Stimulated activated CD8-positive, alpha-beta memory T cell treated with anti-CD3 and anti-CD28 coated beads, Interleukin-4, amount 100 ng/mL, for 24 hours (primary cell): ENCODE measurements around the gene RAB3GAP2.
"Not testable (repeated sequence)": the region's sequence is repeated elsewhere in the genome, so short reads cannot be mapped to it uniquely, and the experiment has no call there.

Source experiments
- DNase-seq: peaks from one replicate; pipeline ENCODE4 v3.0.0-alpha.2; 2020; ENCODE audit warnings: low read depth

RAB3GAP2 gene

DNA sequence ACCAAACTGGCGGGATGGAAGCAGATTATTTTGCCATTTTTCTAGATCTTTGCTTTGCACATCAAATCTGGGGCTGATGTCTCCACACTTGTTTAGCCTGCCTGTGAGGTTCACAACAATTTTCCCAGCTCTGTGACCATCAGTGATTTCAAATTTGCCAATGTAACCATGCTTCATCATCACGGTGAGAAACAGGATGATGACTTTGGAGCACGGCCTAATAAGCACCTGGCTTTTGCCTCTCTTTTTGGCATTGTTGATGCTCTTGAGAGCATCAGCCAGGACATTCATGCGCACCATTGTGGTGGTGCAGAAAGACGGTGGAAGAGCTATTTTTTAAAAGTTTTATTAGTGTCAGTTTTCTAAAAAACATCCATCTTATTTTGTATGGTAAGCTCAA is 128.2 kb downstream of the RAB3GAP2 start:
- no peak for DNase-seq

DNA sequence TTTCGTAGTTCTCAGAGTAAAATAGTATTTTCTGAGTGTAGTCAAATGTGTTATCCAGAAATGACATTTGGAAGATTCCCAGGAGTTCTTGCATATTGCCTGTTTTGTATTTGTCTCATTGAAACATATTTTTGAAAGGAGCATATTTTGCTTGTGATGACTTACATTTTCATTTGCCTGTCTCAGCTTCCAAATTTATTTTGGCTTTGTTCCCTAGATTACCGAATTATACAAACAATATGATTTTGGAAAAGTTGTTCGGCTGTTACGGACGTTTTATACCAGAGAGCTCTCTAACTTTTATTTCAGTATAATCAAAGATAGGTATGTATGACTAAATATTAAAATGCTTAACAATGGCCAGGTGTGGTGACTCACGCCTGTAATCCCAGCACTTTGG is 132.3 kb downstream of the RAB3GAP2 start:
- no peak for DNase-seq

DNA sequence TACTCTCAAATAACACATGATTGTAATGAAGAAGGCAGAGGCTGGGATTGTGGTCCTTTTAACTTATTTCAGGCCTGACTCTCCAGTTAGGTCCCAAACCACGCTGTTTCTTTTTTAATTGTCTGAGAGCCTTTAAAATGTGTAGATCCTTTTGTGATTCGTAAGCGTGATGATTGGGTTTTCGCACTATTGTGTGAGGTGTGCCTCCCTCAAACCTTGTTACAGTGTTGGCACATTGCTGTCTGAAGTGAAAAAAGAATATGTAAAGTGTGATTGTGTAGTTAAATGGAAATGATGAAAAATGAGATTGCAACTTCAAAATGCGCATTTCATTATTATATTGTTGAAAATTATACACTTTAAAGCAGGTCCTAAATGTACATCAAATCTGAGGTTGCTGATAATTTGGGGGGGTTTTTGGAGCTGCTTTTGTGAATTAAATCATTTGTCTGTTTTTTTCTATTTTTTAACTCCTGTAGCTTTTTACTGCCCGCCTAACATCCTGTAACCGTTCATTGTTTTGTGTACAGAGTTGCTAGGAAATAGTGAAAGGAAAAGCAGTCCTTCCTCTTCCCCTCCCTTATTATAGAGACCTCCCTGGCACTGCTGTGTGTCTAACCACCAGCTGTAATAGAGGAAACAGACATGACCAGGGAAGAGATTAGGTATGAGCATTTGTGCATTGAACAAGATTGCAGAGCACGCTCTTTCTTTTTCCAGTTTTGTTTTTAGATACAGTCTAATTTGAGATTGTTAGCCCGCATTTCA is 135.1 kb downstream of the RAB3GAP2 start:
- no peak for DNase-seq

DNA sequence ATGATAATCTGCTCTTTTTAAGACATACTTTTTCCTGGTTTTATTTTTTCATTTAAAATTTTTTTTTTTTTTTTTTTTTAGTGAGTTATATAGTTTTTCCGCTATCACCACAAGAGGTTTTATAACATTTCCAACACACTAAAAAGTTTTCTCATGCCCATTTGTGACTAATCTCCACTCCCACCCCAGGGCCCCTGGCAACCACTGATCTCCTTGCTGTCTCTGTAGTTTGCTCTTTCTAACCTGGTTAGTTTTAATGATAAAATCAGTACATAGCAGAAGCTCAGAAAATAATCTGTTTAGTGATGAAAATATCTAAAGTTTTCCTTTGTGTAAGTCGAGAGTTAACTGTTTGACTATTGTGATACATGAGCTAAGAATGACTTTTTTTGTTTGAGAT is 136.5 kb downstream of the RAB3GAP2 start:
- DNase-seq = no peak

DNA sequence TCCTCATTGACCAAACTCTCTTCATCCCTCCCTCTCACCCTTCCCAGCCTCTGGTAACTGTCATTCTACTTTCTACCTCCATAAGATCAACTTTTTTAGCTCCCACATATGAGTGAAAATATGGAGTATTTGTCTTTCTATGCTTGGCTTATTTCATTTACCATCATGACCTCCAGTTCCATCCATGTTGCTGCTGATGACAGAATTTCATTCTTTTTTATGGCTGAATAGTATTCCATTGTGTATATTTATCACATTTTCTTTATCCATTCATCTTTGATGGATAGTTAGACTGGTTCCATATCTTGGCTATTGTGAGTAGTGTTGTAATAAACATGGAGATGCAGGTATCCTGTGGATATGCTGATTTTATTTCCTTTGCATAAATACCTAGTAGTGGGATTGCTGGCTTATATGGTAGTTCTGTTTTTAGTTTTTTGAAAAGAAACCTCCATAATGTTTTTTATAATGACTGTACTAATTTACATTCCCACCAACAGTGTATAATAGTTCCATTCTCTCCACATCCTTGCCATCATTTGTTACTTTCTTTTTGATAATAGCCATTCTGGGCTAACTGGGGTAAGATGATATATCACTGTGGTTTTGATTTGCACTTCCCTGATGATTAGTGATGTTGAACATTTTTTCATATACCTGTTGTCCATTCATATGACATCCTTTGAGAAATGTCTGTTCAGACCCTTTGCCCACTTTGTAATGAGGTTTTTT is 142.6 kb downstream of the RAB3GAP2 start:
- DNase-seq = no peak

DNA sequence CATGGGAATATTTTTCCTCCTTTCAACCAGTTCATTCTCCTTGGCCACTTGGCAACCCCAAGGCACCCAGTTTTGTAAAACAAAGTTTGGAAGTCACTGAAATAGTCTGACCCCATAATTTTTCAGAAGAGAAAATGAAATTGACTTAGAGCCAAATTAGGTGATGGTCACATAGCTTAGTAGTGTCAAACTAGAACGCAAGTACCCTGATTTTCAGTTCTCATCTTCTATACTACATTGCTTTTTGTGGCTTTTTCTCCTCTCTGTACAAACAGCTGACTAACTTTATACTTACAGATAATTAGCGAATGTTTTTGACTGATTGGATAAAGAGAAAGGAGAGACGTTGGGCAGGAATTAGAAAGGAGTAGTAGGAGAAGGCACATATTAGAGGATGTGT is 145.2 kb downstream of the RAB3GAP2 start:
- DNase-seq = no peak

DNA sequence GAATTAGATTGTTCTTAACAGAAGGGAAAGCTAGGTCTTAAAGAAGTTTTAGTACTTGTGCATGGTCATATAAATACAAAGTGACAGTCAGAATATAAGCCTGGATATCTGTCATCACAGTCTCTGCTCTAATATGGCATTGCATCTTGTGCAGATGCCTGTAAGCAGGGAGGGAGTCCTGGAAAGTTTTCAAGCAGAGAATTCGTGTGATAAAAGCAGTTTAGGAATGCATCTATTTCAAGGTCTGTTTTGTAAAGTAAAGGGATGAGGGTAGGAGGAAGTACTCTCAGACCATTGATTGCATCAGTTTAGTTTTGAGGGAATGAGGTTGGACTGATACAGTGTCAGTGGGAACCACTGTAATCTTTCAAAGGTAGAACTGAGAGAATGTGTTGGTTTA is 147.7 kb downstream of the RAB3GAP2 start:
- no peak for DNase-seq

DNA sequence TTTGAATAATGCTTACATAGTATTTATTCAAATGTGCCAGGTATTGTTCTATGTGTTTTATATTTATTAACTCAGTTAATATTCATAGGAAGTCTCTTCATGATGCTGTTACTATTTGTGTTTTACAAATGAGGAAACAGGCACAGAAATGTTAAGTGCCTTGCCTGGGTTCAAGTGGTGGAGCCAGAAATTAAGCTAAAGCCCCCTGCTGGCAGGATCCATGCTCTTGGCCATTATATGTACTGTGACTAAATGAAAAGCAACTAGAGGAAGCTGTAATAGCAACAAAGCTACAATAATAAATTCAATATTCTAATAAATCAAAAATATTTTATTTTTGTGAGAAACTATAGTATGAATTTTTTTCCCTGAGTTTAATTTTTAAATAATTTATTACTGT is 148.4 kb downstream of the RAB3GAP2 start:
- no peak for DNase-seq

DNA sequence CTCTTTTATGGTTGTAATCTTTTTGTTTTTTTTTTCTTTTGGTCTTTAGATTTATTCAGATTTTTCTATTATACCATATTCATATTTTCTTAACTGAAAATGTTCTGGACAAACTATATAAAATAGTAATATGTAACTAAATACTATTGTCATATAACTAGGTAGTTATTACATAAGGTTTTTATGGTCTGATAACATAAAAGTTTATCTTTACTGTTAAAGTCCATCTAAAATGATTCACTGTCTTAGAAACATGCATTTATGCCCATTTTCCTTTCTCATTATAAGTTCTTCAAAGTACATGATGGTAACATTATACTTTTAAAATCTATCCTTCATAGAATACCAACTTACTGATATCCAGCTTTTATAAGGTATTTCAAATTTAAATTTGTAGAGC is 149.2 kb downstream of the RAB3GAP2 start:
- DNase-seq = no peak

DNA sequence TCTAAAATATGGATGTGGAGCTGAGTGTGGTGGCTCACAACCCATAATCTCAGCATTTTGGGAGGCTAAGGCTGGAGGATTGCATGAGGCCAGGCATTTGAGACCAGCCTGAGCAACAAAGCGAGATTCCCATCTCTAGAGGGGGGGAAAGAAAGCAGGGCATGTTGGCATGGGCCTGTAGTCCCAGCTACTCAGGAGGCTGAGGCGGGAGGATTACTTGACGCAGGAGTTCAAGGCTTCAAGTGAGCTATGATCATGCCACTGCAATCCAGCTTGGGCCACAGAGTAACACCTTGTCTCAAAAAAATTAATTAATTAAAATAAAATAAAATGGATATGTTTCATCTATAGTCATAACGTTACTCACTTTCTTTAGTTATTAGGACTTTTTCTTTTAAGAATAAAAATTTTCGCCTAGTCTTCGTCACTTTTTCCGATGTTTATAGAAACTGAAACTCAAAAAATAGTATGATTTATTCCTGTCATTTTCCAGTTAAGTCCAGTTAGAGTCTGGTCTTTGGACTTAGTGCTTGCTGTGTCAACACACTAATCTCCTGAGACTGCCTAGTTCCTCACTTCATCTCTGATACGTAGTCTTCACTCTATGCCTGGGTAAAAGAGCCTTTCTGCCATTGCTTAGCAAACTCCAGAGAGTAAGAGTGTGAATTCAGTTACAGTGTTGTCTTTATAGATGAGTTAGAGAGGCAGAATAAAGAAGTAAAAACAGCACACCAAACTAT is 150.3 kb downstream of the RAB3GAP2 start:
- DNase-seq = no peak

DNA sequence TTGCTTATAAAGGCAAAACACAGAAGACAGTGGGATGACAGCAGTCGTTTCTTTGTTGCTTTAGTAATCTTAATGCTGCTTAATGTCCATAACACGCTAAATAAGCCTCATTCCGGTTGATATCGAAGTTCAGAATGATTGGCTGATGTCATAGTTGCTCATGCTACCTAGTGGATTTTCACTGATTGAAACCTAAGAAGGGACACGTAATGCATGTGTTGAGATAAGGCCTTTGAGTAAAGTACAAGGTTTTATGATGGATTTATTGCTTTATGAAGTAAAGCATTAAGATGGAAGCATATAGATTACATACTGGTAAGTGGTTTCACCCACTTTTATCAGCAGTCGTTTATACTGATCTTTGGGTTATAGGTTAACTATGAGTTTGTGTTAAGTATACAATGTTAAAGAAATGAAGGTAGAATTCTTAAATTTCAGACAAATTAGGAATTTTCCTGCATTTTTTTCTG is 153.2 kb downstream of the RAB3GAP2 start:
- no peak for DNase-seq

DNA sequence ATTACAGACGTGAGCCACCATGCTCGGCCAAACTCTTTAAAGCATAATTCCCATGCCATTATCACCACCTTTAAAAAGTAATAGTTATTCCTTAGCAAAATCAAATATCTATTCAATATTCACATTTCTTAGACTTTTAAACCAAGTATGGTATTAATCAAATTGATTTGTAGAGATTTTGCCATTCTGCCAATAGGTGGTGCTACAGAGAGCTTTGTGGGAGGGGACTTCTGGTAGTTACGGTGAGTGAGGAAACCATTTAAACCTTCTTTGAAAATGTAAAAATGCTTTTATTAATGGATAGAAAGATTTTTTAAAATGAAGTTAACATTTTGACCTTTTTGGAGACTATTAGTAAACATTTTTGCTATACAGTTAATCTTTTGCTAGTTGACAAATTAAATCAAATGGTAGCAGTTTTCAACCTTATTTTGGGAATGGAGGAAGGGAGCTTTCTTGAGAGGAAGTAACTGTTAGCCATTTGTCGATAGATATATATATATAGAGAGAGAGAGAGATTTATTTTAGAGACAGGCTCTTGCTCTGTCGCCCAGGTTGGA is 159.0 kb downstream of the RAB3GAP2 start:
- DNase-seq = no peak

DNA sequence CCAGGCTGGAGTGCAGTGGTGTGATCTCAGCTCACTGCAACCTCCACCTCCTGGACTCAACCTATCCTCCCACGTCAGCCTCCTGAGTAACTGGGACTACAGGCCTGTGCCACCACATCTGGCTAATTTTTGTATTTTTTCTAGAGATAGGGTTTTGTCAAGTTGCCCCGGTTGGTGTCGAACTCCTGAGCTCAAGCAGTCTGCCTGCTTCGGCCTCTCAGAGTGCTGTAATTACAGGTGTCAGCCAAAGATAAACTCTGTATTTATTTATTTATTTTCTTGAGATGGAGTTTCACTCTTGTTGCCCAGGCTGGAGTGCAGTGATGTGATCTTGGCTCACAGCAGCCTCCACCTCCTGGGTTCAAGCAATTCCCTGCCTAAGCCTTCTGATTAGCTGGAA is 159.7 kb downstream of the RAB3GAP2 start:
- DNase-seq = not testable (repeated sequence)

DNA sequence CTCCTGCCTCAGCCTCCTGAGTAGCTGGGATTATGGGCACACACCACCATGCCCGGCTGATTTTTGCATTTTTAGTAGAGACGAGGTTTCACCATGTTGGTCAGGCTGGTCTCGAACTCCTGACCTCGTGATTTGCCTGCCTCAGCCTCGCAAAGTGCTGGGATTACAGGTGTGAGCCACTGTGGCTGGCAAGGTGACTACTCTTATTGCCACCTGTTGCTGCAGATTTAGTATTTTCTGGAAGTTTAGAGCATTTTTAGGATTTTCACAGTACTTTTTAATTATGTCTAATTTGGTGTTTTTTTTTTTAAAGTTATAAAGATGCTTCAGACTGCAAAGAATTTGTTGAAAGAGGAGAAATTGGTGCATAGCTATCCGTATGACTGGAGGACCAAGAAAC is 161.8 kb downstream of the RAB3GAP2 start:
- not testable (repeated sequence) for DNase-seq

DNA sequence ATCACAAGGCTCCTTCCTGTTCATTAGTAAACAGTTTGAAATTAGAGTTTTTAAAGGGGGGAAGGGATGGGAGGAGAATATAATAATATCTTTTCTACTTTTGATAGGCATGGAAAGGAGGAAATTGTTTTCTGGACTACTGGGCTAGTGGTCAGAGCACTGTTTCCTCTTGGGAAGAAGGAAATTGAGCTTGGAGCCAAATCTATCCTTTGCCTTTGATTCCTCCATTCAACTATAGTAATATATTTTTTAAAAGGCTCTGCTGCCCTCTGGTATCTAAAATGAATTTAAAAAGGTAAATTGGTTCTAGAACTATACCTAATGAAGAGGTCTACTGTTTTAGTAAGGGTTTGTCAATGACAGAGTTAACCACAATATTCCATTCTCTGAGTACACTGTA is 172.4 kb downstream of the RAB3GAP2 start:
- no peak for DNase-seq
